ENCODE results near the gene NTHL1.

The NTHL1 gene

DNA sequence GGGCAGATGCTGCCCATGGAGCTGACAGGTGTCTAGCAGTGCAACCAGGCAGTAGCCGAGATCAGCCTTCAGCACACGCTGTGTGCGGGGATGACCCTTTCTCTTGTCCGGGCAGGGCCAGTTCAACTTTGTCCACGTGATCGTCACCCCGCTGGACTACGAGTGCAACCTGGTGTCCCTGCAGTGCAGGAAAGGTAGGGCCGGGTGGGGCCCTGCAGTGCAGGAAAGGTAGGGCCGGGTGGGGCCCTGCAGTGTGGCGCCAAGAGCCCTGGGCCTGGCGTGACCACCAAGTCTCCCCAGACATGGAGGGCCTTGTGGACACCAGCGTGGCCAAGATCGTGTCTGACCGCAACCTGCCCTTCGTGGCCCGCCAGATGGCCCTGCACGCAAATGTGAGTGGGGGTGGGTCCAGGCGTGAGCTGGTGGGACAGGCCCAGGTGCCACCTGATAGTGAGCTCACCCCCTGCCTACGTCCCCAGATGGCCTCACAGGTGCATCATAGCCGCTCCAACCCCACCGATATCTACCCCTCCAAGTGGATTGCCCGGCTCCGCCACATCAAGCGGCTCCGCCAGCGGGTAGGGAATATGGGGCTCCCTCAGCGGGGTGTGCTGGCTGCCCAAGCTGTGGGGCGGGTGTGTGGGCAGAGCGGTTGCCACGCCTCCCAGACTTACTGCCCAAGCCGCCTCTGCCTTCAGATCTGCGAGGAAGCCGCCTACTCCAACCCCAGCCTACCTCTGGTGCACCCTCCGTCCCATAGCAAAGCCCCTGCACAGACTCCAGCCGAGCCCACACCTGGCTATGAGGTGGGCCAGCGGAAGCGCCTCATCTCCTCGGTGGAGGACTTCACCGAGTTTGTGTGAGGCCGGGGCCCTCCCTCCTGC, 40.4 kb upstream of the NTHL1 start:
- no peak for DNase-seq (ENCODE audit: extremely low read depth, low read depth)
- TF ChIP-seq CTCF (IDR thresholded peaks at IDR 0.05; ENCODE audit: low read depth, low read length, missing control alignments): no peak
- H3K4me3 ChIP-seq (replicated peaks; ENCODE audit: low read depth, low read length): no peak overlapping the region

- no peak for DNase-seq (ENCODE audit: extremely low read depth, low read depth)
- TF ChIP-seq CTCF (IDR thresholded peaks at IDR 0.05; ENCODE audit: low read depth, low read length, missing control alignments): no peak
- no peak overlapping the region for H3K4me3 ChIP-seq (replicated peaks; ENCODE audit: low read depth, low read length)
Measured at GRCh38 chr16:2086812-2087747, 39.4 kb upstream of the NTHL1 start.

- TF ChIP-seq CTCF (IDR thresholded peaks at IDR 0.05; ENCODE audit: low read depth, low read length, missing control alignments): no peak
- no peak for DNase-seq (ENCODE audit: extremely low read depth, low read depth)
- no peak overlapping the region for H3K4me3 ChIP-seq (replicated peaks; ENCODE audit: low read depth, low read length)
Measured at GRCh38 chr16:2086106-2086742, 38.6 kb upstream of the NTHL1 start.

GRCh38 chr16:2085669-2086068, 38.0 kb upstream of the NTHL1 start:
- no peak overlapping the region for H3K4me3 ChIP-seq (replicated peaks; ENCODE audit: low read depth, low read length)
- no peak for DNase-seq (ENCODE audit: extremely low read depth, low read depth)
- TF ChIP-seq CTCF (IDR thresholded peaks at IDR 0.05; ENCODE audit: low read depth, low read length, missing control alignments): no peak

DNA sequence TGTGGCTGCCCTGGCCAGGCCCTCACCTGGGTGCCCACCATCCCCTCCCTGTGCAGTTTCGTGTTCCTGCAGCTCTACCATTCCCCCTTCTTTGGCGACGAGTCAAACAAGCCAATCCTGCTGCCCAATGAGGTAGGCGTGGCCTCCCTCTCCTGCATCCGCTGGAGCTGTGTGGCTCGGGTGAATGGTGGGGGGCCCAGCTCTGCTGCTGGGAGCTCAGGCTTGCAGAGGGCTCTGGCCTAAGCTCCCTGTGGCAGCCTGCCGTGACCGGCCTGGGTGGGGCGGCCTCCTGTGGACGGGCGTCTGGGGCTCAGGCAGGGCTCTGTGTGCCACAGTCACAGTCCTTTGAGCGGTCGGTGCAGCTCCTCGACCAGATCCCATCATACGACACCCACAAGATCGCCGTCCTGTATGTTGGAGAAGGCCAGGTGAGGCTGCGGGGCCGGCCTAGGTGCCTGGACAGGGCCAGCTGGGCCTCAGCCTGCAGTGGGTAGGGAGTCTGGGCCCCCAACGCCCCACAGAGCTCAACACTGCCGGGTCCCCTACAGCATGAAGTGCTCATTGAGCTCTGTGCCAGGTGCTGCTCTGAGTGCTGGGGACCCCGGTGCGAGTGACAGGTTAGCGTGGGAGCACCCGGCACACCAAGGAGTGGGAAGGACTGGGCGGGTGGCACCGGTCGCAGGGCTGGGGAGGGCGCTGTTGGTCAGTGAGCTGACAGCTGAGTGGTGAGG, 37.4 kb upstream of the NTHL1 start:
- H3K4me3 ChIP-seq (replicated peaks; ENCODE audit: low read depth, low read length): no peak overlapping the region
- TF ChIP-seq CTCF (IDR thresholded peaks at IDR 0.05; ENCODE audit: low read depth, low read length, missing control alignments): no peak
- no peak for DNase-seq (ENCODE audit: extremely low read depth, low read depth)

Data from HFF-Myc (cell line).